Endothelial cell of umbilical vein (primary cell): ENCODE results near the gene LRRC19. TPM values are rescaled to one million over a fixed set of nuclear protein-coding genes. Genes with fewer than 3 reads are reported as not detected.

Source experiments
- BruUV-seq: library from RNA; stranded (reverse); fragments of 400-500 nt; replicated peaks from 2 replicates; lab custom pipeline; 2021; lab: Mats Ljungman, UMichigan
- CTCF ChIA-PET: fragments of 300-600, 350-600 bp; sonication (Branson Sonifier 250); formaldehyde crosslinking; loops from one replicate; lab custom pipeline; 2021; ENCODE audit warnings: antibody characterized with exemption, inconsistent platforms; lab: Charles Lee
- POLR2A ChIA-PET: fragments of 300-600, 350-600 bp; sonication (Branson Sonifier 250); formaldehyde crosslinking; loops from one replicate; lab custom pipeline; 2021; ENCODE audit warnings: antibody characterized with exemption, inconsistent platforms; lab: Charles Lee
- DNase-seq: peaks from one replicate; pipeline ENCODE4 v3.0.0-alpha.2; 2011; ENCODE audit warnings: low read depth, low spot score
- FAIRE-seq: peaks from 2 replicates; lab custom pipeline; 2011; peaks lifted over from hg19 to GRCh38; lab: Jason Lieb, UNC
- H2AFZ ChIP-seq: 2 replicates; pipeline ENCODE4 v1.6.0; 2012; ENCODE audit warnings: low read depth, low read length, control low read depth, inconsistent platforms
- H3K27ac ChIP-seq: 2 replicates; pipeline ENCODE4 v1.5.1; 2011; ENCODE audit warnings: low read depth, mild to moderate bottlenecking, control low read depth, low read length, moderate library complexity; ENCODE audit not compliant: insufficient read depth
- H3K27me3 ChIP-seq, 2 experiments: 2 replicates each; pipeline versions ENCODE4 v1.6.0 to v1.6.1; 2011; ENCODE audit warnings: low read length in 2 of 2, mixed read lengths in 1 of 2; ENCODE audit not compliant: control insufficient read depth in 2 of 2, insufficient read depth in 2 of 2
- H3K36me3 ChIP-seq, 2 experiments: 2 replicates in 1 of 2; 3 replicates in 1 of 2; pipeline ENCODE4 v1.5.1; 2011; ENCODE audit warnings: low read length in 2 of 2, mild to moderate bottlenecking in 1 of 2, moderate library complexity in 1 of 2; ENCODE audit not compliant: control insufficient read depth in 2 of 2, insufficient read depth in 2 of 2; ENCODE audit errors: extremely low read depth in 1 of 2
- H3K4me1 ChIP-seq: 3 replicates; pipeline ENCODE4 v1.5.1; 2011; ENCODE audit warnings: mild to moderate bottlenecking, low read length; ENCODE audit not compliant: control insufficient read depth, insufficient read depth; ENCODE audit errors: extremely low read depth
- H3K4me2 ChIP-seq: 2 replicates; pipeline ENCODE4 v1.6.1; 2011; ENCODE audit warnings: low read length, control low read depth, mixed read lengths; ENCODE audit not compliant: insufficient read depth
- H3K4me3 ChIP-seq, 3 experiments: fragments of 200-600 bp in 1 of 3; sonication (generic), shearing (Covaris generic) in 1 of 3; replicated peaks in 1 of 3; 2 replicates each; pipeline ENCODE4 v1.5.1; 2011 to 2016; ENCODE audit warnings: control low read depth in 3 of 3, low read length in 3 of 3, mild to moderate bottlenecking in 2 of 3, inconsistent platforms in 1 of 3, low read depth in 1 of 3, moderate library complexity in 1 of 3; ENCODE audit not compliant: insufficient read depth in 1 of 3
- H3K79me2 ChIP-seq: 2 replicates; pipeline ENCODE4 v1.6.0; 2012; ENCODE audit warnings: low read length, inconsistent platforms; ENCODE audit not compliant: control insufficient read depth, insufficient read depth
- H3K9ac ChIP-seq: replicated peaks from 2 replicates; pipeline ENCODE3; 2011; ENCODE audit warnings: low read length, control low read depth; ENCODE audit not compliant: insufficient read depth; ENCODE audit errors: extremely low read depth
- H3K9me1 ChIP-seq: replicated peaks from 3 replicates; pipeline ENCODE4 v1.6.0; 2011; ENCODE audit warnings: mild to moderate bottlenecking, low read length; ENCODE audit not compliant: control insufficient read depth, insufficient read depth; ENCODE audit errors: extremely low read depth
- H3K9me3 ChIP-seq: replicated peaks from 2 replicates; pipeline ENCODE4 v1.5.1; 2012; ENCODE audit warnings: low read length, inconsistent platforms; ENCODE audit not compliant: control insufficient read depth, insufficient read depth
- H4K20me1 ChIP-seq: replicated peaks from 2 replicates; pipeline ENCODE3; 2011; ENCODE audit warnings: mild to moderate bottlenecking, low read length; ENCODE audit not compliant: control insufficient read depth, insufficient read depth; ENCODE audit errors: extremely low read depth
- CTCF ChIP-seq, 2 donors: IDR thresholded peaks; 1 replicate in 1 of 2; 2 replicates in 1 of 2; pipeline ENCODE4 v1.5.1; 2011; ENCODE audit warnings: low read length in 2 of 2, mild to moderate bottlenecking in 2 of 2, moderate library complexity in 2 of 2, control low read depth in 1 of 2, inconsistent platforms in 1 of 2, low read depth in 1 of 2; ENCODE audit not compliant: insufficient read depth in 1 of 2; ENCODE audit errors: extremely low read depth in 1 of 2
- EZH2 ChIP-seq: IDR thresholded peaks from 2 replicates; pipeline ENCODE4 v1.6.1; 2012; ENCODE audit warnings: borderline replicate concordance, low read depth, mild to moderate bottlenecking, moderate library complexity, low read length, inconsistent platforms; ENCODE audit not compliant: severe bottlenecking
- FOS ChIP-seq: IDR thresholded peaks from 2 replicates; pipeline ENCODE4 v1.6.1; 2011; ENCODE audit warnings: mild to moderate bottlenecking, low read length, moderate library complexity, borderline replicate concordance; ENCODE audit not compliant: insufficient read depth
- GATA2 ChIP-seq: IDR thresholded peaks from 2 replicates; pipeline ENCODE4 v1.7.0; 2011; ENCODE audit warnings: low read depth, mild to moderate bottlenecking, moderate library complexity, mixed read lengths, low read length; ENCODE audit not compliant: insufficient read length, insufficient read depth
- JUN ChIP-seq: IDR thresholded peaks from 2 replicates; pipeline ENCODE4 v1.6.1; 2011; ENCODE audit warnings: borderline replicate concordance, low read depth; ENCODE audit not compliant: insufficient read length, insufficient read depth
- MAX ChIP-seq: IDR thresholded peaks from 2 replicates; pipeline ENCODE4 v1.6.1; 2011; ENCODE audit not compliant: insufficient read depth, insufficient read length
- MYC ChIP-seq: IDR thresholded peaks from one replicate; pipeline ENCODE4 v1.6.1; 2011; ENCODE audit warnings: mild to moderate bottlenecking, low read depth, low read length
- POLR2A ChIP-seq: IDR thresholded peaks from 2 replicates; pipeline ENCODE4 v1.6.1; 2012; ENCODE audit warnings: low read depth, mild to moderate bottlenecking, control low read depth, low read length
- POLR2AphosphoS5 ChIP-seq: IDR thresholded peaks from 2 replicates; pipeline ENCODE4 v1.6.1; 2012; ENCODE audit warnings: low read depth, mild to moderate bottlenecking, control low read depth, low read length, moderate library complexity; ENCODE audit not compliant: insufficient read depth
- dilution Hi-C: fragments of 300-500 bp; cut with MboI; formaldehyde crosslinking; loops from one replicate; pipeline ENCODE4 v1.15.0; 2019; ENCODE audit warnings: low sequenced_read_pairs; ENCODE audit not compliant: extremely low pct_ligation_motif_present
- intact Hi-C: fragments of 100-400 bp; cut with micrococcal nuclease; formaldehyde crosslinking; loops from one replicate; pipeline ENCODE4 v1.10.0; 2022
- polyA plus RNA-seq, 4 experiments: library from polyadenylated mRNA; depleted of rRNA in 3 of 4; stranded (reverse) in 3 of 4; unstranded in 1 of 4; fragments of >200 nt; gene quantifications; 2 replicates each; pipeline versions ENCODE4 v1.2.1 to v1.2.3, GENCODE V29; 2011 to 2012; ENCODE audit warnings: missing spikeins in 1 of 4
- total RNA-seq: library from RNA; stranded (reverse); gene quantifications from 2 replicates; pipeline ENCODE4 v1.2.3, GENCODE V29; 2021

The LRRC19 gene
- total and polyA plus RNA-seq, 2 donors (not counting 3 experiments of a cell fraction or from before 2014, with no cell fraction given) = not detected

DNA sequence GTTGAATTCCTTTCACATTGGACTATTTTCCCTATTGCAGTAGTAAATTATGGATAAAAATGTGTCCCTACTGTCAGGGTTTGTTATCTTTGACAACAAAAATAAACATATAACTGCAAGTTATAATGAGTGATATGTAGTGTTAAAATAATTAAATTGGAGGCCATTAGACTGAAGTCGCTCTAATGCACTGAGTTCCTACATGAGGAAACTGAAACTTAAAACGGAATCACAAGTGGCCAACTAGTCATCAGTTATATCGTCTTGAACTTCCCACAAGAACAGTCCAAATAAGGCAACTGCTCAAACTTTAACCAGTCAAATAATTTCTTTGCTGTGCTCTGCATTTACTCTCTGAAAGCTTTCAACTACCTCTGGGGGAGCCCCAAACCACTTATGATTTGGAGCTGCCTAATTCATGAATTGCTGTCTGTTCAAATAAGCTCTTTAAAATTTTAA, 51.4 kb downstream of the LRRC19 start:
- H3K27ac ChIP-seq = no peak overlapping the region
- TF ChIP-seq MYC = no peak
- TF ChIP-seq JUN = no peak
- no peak for TF ChIP-seq EZH2
- TF ChIP-seq MAX = no peak
- TF ChIP-seq POLR2AphosphoS5 = no peak
- TF ChIP-seq FOS = no peak
- no peak for TF ChIP-seq POLR2A
- no peak for TF ChIP-seq GATA2
- TF ChIP-seq CTCF (IDR thresholded peaks at IDR 0.05; ENCODE audit: extremely low read depth in 1 of 2, insufficient read depth in 1 of 2, low read depth in 1 of 2, low read length in 2 of 2) = no peak
- no peak overlapping the region for H3K4me2 ChIP-seq
- no peak for DNase-seq
- H4K20me1 ChIP-seq = no peaks in the 10 kb centered on the region
- no peak overlapping the region for H2AFZ ChIP-seq
- H3K9me3 ChIP-seq = no peaks in the 10 kb centered on the region
- no peak overlapping the region for H3K4me3 ChIP-seq
- intact Hi-C loops = no loop called here
- dilution Hi-C loops = no loop called here
- no peaks in the 10 kb centered on the region for H3K36me3 ChIP-seq
- BruUV-seq = no TSS peak
- no peak overlapping the region for H3K9ac ChIP-seq
- FAIRE-seq = no peak
- no peaks in the 10 kb centered on the region for H3K9me1 ChIP-seq
- no peaks in the 10 kb centered on the region for H3K27me3 ChIP-seq
- H3K4me1 ChIP-seq = peaks cover 14% of the 10 kb centered on the region
- ChIA-PET POLR2A (no interaction called here), CTCF (no interaction called here)
- H3K79me2 ChIP-seq = no peaks in the 10 kb centered on the region
